ENCODE measurements around the gene ADGRG6.

GRCh38 chr6:142378138-142378875 lies 76.5 kb downstream of the ADGRG6 start:
- TF ChIP-seq CTCF (IDR thresholded peaks at IDR 0.05) (no peak), POLR2AphosphoS5 (IDR thresholded peaks at IDR 0.05) (no peak), POLR2A (IDR thresholded peaks at IDR 0.05) (no peak), EP300 (IDR thresholded peaks at IDR 0.05) (no peak)
